Nephron progenitor cell (in vitro differentiated cells): Measurements from ENCODE around the gene LOXL3.

ENCODE experiments used
- DNase-seq: peaks from one replicate; pipeline ENCODE4 v3.0.0; 2021
- H3K27ac Mint-ChIP-seq: 2 replicates; pipeline ENCODE4 v1.8.0; 2021; ENCODE audit warnings: mild to moderate bottlenecking, moderate library complexity, mixed read lengths
- H3K27me3 Mint-ChIP-seq: 2 replicates; pipeline ENCODE4 v1.8.0; 2021; ENCODE audit warnings: mild to moderate bottlenecking, low read depth, mixed read lengths; ENCODE audit not compliant: poor library complexity
- H3K36me3 Mint-ChIP-seq: 2 replicates; pipeline ENCODE4 v1.8.0; 2021; ENCODE audit warnings: low read depth, mixed read lengths
- H3K4me1 Mint-ChIP-seq: 2 replicates; pipeline ENCODE4 v1.8.0; 2021; ENCODE audit warnings: mixed read lengths
- H3K4me3 Mint-ChIP-seq: 2 replicates; pipeline ENCODE4 v1.8.0; 2021; ENCODE audit warnings: mild to moderate bottlenecking, moderate library complexity, mixed read lengths
- H3K9me3 Mint-ChIP-seq: 2 replicates; pipeline ENCODE4 v1.8.0; 2021; ENCODE audit warnings: mild to moderate bottlenecking, moderate library complexity, mixed read lengths
- CTCF ChIP-seq: fragments of 200-600 bp; sonication (generic); IDR thresholded peaks from 2 replicates; pipeline ENCODE4 v1.5.0; 2021; ENCODE audit warnings: antibody characterized with exemption

The LOXL3 gene

DNA sequence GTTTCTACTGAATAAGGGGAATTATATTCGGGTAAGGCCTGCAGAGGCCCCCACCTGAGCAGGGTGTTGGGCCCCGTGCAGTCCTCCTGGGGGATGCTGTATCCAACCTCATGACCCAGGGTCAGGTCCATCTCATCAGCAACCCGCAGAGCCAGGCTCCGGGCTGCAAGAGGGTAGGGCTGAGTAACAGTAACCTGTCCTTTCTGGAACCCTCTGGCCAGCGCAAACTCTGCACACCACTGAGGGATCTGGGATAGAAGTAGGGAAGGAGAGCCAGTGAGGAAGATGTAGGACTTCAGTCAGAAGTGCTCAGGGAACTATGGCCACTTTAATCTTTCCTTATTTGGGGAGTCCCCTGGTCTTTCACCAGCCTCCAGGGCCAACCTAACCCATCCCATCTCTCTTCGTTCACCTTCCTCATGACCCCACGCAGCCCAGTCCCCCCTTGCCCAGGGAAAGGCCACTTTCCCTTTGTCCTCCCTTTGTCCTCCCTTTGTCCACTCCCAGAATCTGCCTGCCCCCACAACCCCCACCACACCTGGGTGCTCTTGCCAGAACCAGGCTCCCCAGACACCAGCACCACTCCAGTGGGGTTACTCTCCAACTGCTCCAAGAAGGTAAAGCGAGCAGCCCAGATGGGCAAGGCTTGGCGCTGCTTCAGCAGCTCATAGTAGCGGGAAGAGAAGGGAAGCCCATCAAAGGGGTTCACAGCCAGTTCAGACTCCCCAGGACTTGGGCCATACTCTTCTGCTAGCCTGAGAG lies 28.6 kb downstream of the LOXL3 start:
- DNase-seq: no peak
- TF ChIP-seq CTCF: no peak
- peaks cover 20% of the 10 kb centered on the region for H3K4me1 Mint-ChIP-seq
- H3K9me3 Mint-ChIP-seq: no peaks in the 10 kb centered on the region
- H3K36me3 Mint-ChIP-seq: peaks cover 27% of the 10 kb centered on the region
- peak overlapping the region; percentile 26 for H3K4me3 Mint-ChIP-seq
- no peak overlapping the region for H3K27ac Mint-ChIP-seq
- H3K27me3 Mint-ChIP-seq: peaks cover 44% of the 10 kb centered on the region

GRCh38 chr2:74524005-74524404 lies 29.7 kb downstream of the LOXL3 start:
- no peak overlapping the region for H3K4me3 Mint-ChIP-seq
- H3K36me3 Mint-ChIP-seq: peaks cover 27% of the 10 kb centered on the region
- peaks cover 56% of the 10 kb centered on the region for H3K27me3 Mint-ChIP-seq
- H3K27ac Mint-ChIP-seq: no peak overlapping the region
- DNase-seq: no peak
- H3K4me1 Mint-ChIP-seq: peaks cover 18% of the 10 kb centered on the region
- TF ChIP-seq CTCF: no peak
- H3K9me3 Mint-ChIP-seq: no peaks in the 10 kb centered on the region

DNA sequence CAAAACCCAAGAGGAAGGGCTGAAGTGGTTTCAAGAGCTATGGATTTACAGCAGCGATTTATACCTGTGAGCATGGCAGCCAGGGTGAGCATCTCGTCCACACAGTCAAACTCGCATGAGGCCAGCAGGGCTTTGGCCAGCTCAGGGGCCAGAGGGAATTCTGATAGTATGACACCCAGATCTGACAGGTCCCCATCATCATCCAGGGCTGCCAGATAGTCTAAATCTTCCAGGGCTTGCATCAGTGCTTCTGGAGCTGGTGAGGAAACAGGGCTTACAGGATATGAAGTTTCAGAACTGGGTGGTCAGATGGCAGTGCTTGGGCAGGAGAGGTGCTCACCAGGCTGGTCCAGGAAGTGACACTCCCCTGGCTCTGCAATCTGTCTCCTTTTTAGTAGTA lies 31.2 kb downstream of the LOXL3 start:
- TF ChIP-seq CTCF: no peak
- H3K36me3 Mint-ChIP-seq: peaks cover 19% of the 10 kb centered on the region
- no peaks in the 10 kb centered on the region for H3K9me3 Mint-ChIP-seq
- H3K27ac Mint-ChIP-seq: no peak overlapping the region
- peaks cover 70% of the 10 kb centered on the region for H3K27me3 Mint-ChIP-seq
- no peak overlapping the region for H3K4me3 Mint-ChIP-seq
- peaks cover 4% of the 10 kb centered on the region for H3K4me1 Mint-ChIP-seq
- no peak for DNase-seq

GRCh38 chr2:74516650-74517049 lies 37.1 kb downstream of the LOXL3 start:
- DNase-seq: no peak
- peaks cover 15% of the 10 kb centered on the region for H3K4me1 Mint-ChIP-seq
- no peak for TF ChIP-seq CTCF
- no peak overlapping the region for H3K4me3 Mint-ChIP-seq
- peaks cover 100% of the 10 kb centered on the region for H3K27me3 Mint-ChIP-seq
- no peaks in the 10 kb centered on the region for H3K36me3 Mint-ChIP-seq
- peaks cover 10% of the 10 kb centered on the region for H3K9me3 Mint-ChIP-seq
- no peak overlapping the region for H3K27ac Mint-ChIP-seq

- Mint-ChIP-seq H3K4me3 (peak overlapping the region; percentile 25), H3K4me1 (peaks cover 15% of the 10 kb centered on the region), H3K27ac (no peak overlapping the region), H3K9me3 (peaks cover 14% of the 10 kb centered on the region), H3K27me3 (peaks cover 100% of the 10 kb centered on the region), H3K36me3 (no peaks in the 10 kb centered on the region)
- DNase-seq: peak; percentile 73
- no peak for TF ChIP-seq CTCF
Observed at GRCh38 chr2:74515981-74516633, 37.6 kb downstream of the LOXL3 start.
